Measurements from ENCODE around the gene PIGU. TPM values are rescaled to one million over a fixed set of nuclear protein-coding genes. Genes with fewer than 3 reads are reported as not detected.

Gene PIGU
- total and polyA plus RNA-seq, 2 of the 13 experiments (the other 11 are each of a cell fraction or from before 2014, with no cell fraction given): 45.5 to 231 TPM

DNA sequence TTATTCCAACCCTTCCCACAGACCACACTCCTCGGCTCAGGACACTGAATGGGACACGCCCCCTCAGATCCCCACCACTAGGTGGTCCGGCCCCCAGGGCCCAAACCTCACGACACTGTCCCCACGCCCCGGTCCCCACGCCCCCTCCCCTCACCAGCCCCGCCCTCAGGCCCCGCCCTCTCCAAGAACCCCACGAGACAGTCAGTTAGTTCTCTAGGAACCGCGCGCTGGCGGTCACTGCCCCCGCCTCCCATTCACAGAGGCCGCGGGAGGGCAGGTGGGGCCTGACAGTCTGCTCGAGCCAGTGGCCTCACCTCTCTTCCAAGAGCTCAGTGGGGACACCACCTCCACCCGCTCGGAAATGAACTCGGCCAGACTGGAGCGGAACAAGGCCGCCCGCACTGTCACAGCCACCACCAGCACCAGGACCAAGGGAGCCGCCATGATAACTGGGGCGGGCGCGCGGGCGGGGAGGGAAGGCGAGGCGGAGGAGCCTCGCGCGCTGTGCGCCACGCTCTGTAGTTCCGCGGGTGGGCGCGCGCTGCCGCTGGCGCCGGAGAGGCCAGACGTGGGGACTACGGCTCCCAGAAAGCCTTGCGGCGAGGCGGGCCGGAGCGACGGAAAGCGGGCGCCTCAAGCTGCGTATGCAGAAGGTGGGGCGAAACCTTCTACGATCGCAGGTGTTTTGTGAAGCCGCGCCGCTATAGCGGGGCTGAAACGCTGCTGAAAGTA is at the start of gene PIGU (continued):
- TF ChIP-seq, protein P1, sequence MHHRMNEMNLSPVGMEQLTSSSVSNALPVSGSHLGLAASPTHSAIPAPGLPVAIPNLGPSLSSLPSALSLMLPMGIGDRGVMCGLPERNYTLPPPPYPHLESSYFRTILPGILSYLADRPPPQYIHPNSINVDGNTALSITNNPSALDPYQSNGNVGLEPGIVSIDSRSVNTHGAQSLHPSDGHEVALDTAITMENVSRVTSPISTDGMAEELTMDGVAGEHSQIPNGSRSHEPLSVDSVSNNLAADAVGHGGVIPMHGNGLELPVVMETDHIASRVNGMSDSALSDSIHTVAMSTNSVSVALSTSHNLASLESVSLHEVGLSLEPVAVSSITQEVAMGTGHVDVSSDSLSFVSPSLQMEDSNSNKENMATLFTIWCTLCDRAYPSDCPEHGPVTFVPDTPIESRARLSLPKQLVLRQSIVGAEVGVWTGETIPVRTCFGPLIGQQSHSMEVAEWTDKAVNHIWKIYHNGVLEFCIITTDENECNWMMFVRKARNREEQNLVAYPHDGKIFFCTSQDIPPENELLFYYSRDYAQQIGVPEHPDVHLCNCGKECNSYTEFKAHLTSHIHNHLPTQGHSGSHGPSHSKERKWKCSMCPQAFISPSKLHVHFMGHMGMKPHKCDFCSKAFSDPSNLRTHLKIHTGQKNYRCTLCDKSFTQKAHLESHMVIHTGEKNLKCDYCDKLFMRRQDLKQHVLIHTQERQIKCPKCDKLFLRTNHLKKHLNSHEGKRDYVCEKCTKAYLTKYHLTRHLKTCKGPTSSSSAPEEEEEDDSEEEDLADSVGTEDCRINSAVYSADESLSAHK (CRISPR knock-in tag; IDR thresholded peaks at IDR 0.05; ENCODE audit: borderline replicate concordance): no peak
- TF ChIP-seq ZNF891 (CRISPR knock-in tag; IDR thresholded peaks at IDR 0.05): peak; percentile 96; the same call in 1 of the 2 replicates

DNA sequence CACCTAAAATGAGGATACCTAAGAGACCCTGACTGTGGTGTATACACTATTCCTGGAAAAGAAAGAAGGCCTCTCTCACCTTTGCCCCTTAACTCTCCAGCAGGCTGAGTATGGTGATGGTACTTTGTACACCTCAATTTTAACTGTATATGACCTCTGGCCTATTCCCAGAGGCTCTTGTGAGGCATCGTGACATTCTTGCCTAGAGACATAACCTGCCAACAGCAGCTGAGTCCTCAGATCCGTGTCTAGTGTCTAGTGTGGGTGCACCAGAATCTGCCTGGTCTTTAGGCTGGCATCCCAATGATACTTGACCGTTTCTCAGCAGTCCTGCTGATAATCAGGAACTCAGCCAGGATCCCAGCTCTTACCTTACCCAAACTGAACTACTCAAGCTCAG is 47.3 kb upstream of the PIGU start:
- BruUV-seq (replicated peaks): no TSS peak
- Histone ChIP-seq H3K4me1 (ENCODE audit: insufficient read depth, low read length) (peaks cover 46% of the 10 kb centered on the region), H4K20me1 (ENCODE audit: insufficient read depth, low read length) (no peaks in the 10 kb centered on the region), H3K79me2 (ENCODE audit: insufficient read depth, low read length) (no peaks in the 10 kb centered on the region), H3K36me3 (replicated peaks in 1 of 2; ENCODE audit: control insufficient read depth in 1 of 2, insufficient read depth in 2 of 2, low read length in 2 of 2) (peaks cover 23 to 46% of the 10 kb centered on the region in 2 experiments), H3K4me2 (ENCODE audit: low read depth, low read length) (no peak overlapping the region), H3K9me3 (ENCODE audit: low read length) (no peaks in the 10 kb centered on the region), H3K9ac (ENCODE audit: insufficient read depth, low read depth, low read length) (no peak overlapping the region), H3K27me3 (ENCODE audit: control insufficient read depth in 1 of 2, insufficient read depth in 2 of 2, low read length in 2 of 2) (no peaks in the 10 kb centered on the region), H3K4me3 (replicated peaks in 1 of 3; ENCODE audit: insufficient read depth in 1 of 3, low read depth in 2 of 3, low read length in 3 of 3) (no peak overlapping the region), H3K27ac (ENCODE audit: extremely low read length, insufficient read depth, low read length) (peak overlapping the region; percentile 10), H2AFZ (ENCODE audit: low read length) (no peak overlapping the region)
- no peak for FAIRE-seq
- POLR2A ChIA-PET: interaction anchor here (1.3 to 16.2 kb wide), 2 partner anchors 12 to 19 kb away, joined by 3 to 168 read pairs; partner anchors contain the start of gene TP53INP2
- in situ Hi-C loops (cut with HindIII; ENCODE audit: extremely low pct_ligation_motif_present, low pct_unique_long_range_greater_than_20kb) (no loop called here), intact Hi-C loops (cut with micrococcal nuclease; ENCODE audit: unreplicated experiment) (no loop called here)
- ATAC-seq: peak; percentile 48
- 63% methylated on average over 3 of the region's 3 CpGs for WGBS (ENCODE audit: low lambda C conversion rate)
- DNase-seq (ENCODE audit: low spot score): no peak
- CTCF ChIA-PET (ENCODE audit: low intra/inter-chr PET ratio, low total read pairs): no interaction called here
- TF ChIP-seq RARA (CRISPR knock-in tag; IDR thresholded peaks at IDR 0.05): peak; percentile 28; the same call in 1 of the 2 replicates
- 0 out of 2 replicates have a peak, but pooled peaks have one; percentile 26 for TF ChIP-seq PHF21A (CRISPR knock-in tag; IDR thresholded peaks at IDR 0.05)
- 0 out of 2 replicates have a peak, but pooled peaks have one; percentile 39 for TF ChIP-seq SALL1 (CRISPR knock-in tag; IDR thresholded peaks at IDR 0.05)
- TF ChIP-seq NR2F6 (IDR thresholded peaks at IDR 0.05): peak; percentile 52; the same call in 1 of the 2 replicates
- no peak for TF ChIP-seq NR2F6 (CRISPR knock-in tag; IDR thresholded peaks at IDR 0.05)
- TF ChIP-seq TEAD3 (CRISPR knock-in tag; optimal IDR thresholded peaks at IDR 0.05; ENCODE audit: borderline replicate concordance): peak; percentile 10
- TF ChIP-seq CREB1 (IDR thresholded peaks at IDR 0.05): no peak
- TF ChIP-seq CREB1 (CRISPR knock-in tag; IDR thresholded peaks at IDR 0.05): 0 out of 2 replicates have a peak, but pooled peaks have one; percentile 12
- TF ChIP-seq HNF4G (IDR thresholded peaks at IDR 0.05; ENCODE audit: borderline replicate concordance, low read depth, low read length): peak; percentile 65; the same call in 1 of the 2 replicates
- TF ChIP-seq HNF4G (CRISPR knock-in tag; IDR thresholded peaks at IDR 0.05; ENCODE audit: borderline replicate concordance, low read depth): no peak
- TF ChIP-seq ZFAT (CRISPR knock-in tag; conservative IDR thresholded peaks at IDR 0.05): no peak
- TF ChIP-seq, protein P2, sequence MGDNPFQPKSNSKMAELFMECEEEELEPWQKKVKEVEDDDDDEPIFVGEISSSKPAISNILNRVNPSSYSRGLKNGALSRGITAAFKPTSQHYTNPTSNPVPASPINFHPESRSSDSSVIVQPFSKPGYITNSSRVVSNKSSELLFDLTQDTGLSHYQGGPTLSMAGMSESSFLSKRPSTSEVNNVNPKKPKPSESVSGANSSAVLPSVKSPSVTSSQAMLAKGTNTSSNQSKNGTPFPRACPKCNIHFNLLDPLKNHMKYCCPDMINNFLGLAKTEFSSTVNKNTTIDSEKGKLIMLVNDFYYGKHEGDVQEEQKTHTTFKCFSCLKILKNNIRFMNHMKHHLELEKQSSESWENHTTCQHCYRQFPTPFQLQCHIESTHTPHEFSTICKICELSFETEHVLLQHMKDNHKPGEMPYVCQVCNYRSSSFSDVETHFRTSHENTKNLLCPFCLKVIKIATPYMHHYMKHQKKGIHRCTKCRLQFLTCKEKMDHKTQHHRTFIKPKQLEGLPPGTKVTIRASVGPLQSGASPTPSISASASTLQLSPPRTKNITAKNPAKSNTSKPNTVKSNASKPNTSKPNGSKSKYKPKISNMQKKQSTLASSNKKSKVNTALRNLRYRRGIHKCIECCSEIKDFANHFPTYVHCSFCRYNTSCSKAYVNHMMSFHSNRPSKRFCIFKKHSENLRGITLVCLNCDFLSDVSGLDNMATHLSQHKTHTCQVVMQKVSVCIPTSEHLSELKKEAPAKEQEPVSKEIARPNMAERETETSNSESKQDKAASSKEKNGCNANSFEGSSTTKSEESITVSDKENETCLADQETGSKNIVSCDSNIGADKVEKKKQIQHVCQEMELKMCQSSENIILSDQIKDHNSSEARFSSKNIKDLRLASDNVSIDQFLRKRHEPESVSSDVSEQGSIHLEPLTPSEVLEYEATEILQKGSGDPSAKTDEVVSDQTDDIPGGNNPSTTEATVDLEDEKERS (CRISPR knock-in tag; IDR thresholded peaks at IDR 0.05): no peak
- TF ChIP-seq, protein P3, sequence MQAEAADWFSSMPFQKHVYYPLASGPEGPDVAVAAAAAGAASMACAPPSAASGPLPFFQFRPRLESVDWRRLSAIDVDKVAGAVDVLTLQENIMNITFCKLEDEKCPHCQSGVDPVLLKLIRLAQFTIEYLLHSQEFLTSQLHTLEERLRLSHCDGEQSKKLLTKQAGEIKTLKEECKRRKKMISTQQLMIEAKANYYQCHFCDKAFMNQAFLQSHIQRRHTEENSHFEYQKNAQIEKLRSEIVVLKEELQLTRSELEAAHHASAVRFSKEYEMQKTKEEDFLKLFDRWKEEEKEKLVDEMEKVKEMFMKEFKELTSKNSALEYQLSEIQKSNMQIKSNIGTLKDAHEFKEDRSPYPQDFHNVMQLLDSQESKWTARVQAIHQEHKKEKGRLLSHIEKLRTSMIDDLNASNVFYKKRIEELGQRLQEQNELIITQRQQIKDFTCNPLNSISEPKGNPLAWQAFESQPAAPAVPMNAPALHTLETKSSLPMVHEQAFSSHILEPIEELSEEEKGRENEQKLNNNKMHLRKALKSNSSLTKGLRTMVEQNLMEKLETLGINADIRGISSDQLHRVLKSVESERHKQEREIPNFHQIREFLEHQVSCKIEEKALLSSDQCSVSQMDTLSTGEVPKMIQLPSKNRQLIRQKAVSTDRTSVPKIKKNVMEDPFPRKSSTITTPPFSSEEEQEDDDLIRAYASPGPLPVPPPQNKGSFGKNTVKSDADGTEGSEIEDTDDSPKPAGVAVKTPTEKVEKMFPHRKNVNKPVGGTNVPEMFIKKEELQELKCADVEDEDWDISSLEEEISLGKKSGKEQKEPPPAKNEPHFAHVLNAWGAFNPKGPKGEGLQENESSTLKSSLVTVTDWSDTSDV (CRISPR knock-in tag; IDR thresholded peaks at IDR 0.05): no peak
